Lower leg skin (tissue), 4 donors: Measurements from ENCODE around the gene MAST4. TPM values are rescaled to one million over a fixed set of nuclear protein-coding genes. Genes with fewer than 3 reads are reported as not detected.

Source experiments
- DNase-seq, 2 donors: peaks; one replicate each; pipeline ENCODE4 v3.0.0-alpha.2; 2019; ENCODE audit warnings: low spot score in 2 of 2
- H3K4me3 ChIP-seq: fragments of 200-600 bp; sonication (generic); 2 replicates; pipeline ENCODE4 v1.5.1; 2017; ENCODE audit warnings: mild to moderate bottlenecking, low read depth; ENCODE audit not compliant: poor library complexity, severe bottlenecking
- CTCF ChIP-seq, 3 donors: fragments of 450-650 bp; IDR thresholded peaks; one replicate each; pipeline ENCODE4 v1.5.1; 2016; ENCODE audit warnings: antibody characterized with exemption in 3 of 3, mild to moderate bottlenecking in 3 of 3, moderate library complexity in 2 of 3
- POLR2A ChIP-seq, 2 donors: fragments of 450-650 bp; IDR thresholded peaks; one replicate each; pipeline ENCODE4 v1.6.1; 2016 to 2017; ENCODE audit warnings: antibody characterized with exemption in 2 of 2, mild to moderate bottlenecking in 1 of 2, moderate library complexity in 1 of 2
- WGBS, 2 donors: methylation state at CpG; one replicate each; pipeline ENCODE4 v1.1.5; 2018; 5-methylcytosine and 5-hydroxymethylcytosine counted together
- intact Hi-C: fragments of 100-400 bp; cut with DNase I; formaldehyde crosslinking; loops from one replicate; pipeline ENCODE4 v1.15.0; 2023; ENCODE audit warnings: low total_unique reads
- total RNA-seq, 4 donors: library from RNA; depleted of rRNA; stranded (reverse); fragments of >200 nt; gene quantifications; one replicate each; pipeline ENCODE4 v1.1.0, GENCODE V29; 2016

The MAST4 gene
- total RNA-seq, 4 donors from 2014 or later = 49.0 to 109 (median 55.5) TPM

GRCh38 chr5:66718374-66719002 is 122.3 kb downstream of the MAST4 start:
- no peak for DNase-seq
- TF ChIP-seq CTCF (IDR thresholded peaks at IDR 0.05) = no peak
- no peak for TF ChIP-seq POLR2A (IDR thresholded peaks at IDR 0.05)
- WGBS, 2 donors = 42 to 54% methylated on average over 7 of the region's 7 CpGs
- intact Hi-C loops = no loop called here
- no peak overlapping the region for H3K4me3 ChIP-seq

GRCh38 chr5:66720780-66721179 is 124.6 kb downstream of the MAST4 start:
- WGBS, 2 donors = 66 to 82% methylated on average over 5 of the region's 5 CpGs
- H3K4me3 ChIP-seq = no peak overlapping the region
- intact Hi-C loops = no loop called here
- no peak for TF ChIP-seq POLR2A (IDR thresholded peaks at IDR 0.05)
- no peak for TF ChIP-seq CTCF (IDR thresholded peaks at IDR 0.05)
- DNase-seq = no peak

- whole genome bisulfite sequencing, 2 donors = 64 to 71% methylated on average over 4 of the region's 4 CpGs
- TF ChIP-seq POLR2A (IDR thresholded peaks at IDR 0.05) (no peak), CTCF (IDR thresholded peaks at IDR 0.05) (no peak)
- no peak overlapping the region for H3K4me3 ChIP-seq
- intact Hi-C loops = no loop called here
- DNase-seq = no peak
Measured at GRCh38 chr5:66722686-66723085, 126.5 kb downstream of the MAST4 start.

- 92 to 96% methylated on average over 2 of the region's 2 CpGs for WGBS, 2 donors
- intact Hi-C loops = no loop called here
Measured at GRCh38 chr5:66724349-66725139, 128.4 kb downstream of the MAST4 start.

GRCh38 chr5:66727630-66728029 is 131.4 kb downstream of the MAST4 start:
- 80 to 82% methylated on average over 2 of the region's 2 CpGs for WGBS, 2 donors
- no peak overlapping the region for H3K4me3 ChIP-seq
- TF ChIP-seq POLR2A (IDR thresholded peaks at IDR 0.05) (no peak), CTCF (IDR thresholded peaks at IDR 0.05) (no peak)
- DNase-seq = no peak
- intact Hi-C loops = no loop called here

More at GRCh38 chr5:66724349-66725139, 128.4 kb downstream of the MAST4 start:
- H3K4me3 ChIP-seq = no peak overlapping the region
- no peak for TF ChIP-seq POLR2A (IDR thresholded peaks at IDR 0.05)
- TF ChIP-seq CTCF (IDR thresholded peaks at IDR 0.05) = no peak
- no peak for DNase-seq
